Measurements from ENCODE around the gene WDR33.

The WDR33 gene

GRCh38 chr2:127688405-127688804 is 122.6 kb downstream of the WDR33 start:
- DNase-seq, result no peak

DNA sequence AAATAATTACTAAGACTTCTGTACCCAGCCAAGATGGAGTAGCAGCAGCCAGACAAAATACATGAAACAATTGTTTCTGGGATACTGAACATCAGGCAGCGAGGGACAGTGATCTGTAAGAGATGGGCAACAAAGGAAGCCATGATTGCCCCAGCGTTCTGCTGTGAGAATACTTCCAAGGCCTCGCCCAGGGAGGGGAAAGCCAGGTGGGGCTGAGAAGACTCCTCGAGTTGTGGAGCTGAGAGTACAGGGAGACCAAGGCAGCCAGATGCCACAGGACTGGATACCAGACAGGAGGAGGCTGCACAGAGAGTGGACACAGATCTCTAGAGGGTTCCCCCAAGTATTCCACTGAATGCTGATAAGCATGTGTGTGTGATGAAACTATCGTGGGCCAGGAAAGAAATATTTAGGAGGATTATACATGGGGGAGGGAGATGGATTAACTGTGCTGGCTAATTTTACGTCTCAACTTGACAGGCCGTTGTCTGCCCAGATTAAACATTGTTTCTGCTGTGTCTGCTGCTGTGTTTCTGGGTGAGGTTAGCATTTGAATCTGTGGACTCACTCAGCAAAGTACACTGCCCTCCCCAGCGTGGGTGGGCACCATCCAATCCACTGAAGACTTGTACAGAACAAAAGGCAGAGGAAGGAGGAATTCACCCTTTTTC is 125.4 kb downstream of the WDR33 start:
- DNase-seq, result no peak

- DNase-seq, result no peak
Observed at GRCh38 chr2:127683757-127684156, 127.2 kb downstream of the WDR33 start.

DNA sequence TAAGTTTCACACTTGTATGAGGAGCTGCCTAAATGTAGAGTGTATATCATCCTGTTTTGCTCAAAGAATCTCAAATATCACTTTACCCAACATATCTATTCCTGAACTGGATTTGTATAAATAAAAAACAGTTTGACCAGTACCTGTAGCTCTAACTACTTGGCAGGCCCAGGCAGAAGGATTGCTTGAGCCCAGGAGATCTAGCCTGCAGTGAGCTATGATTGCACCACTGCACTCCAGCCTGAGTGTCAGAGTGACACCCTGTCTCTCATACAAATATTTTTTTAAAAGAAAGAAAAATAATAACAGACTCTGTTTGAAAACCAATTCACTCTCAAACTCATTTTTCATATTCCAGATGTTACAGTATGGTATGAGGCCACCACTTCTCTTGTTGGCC is 127.9 kb downstream of the WDR33 start:
- DNase-seq, result no peak

DNA sequence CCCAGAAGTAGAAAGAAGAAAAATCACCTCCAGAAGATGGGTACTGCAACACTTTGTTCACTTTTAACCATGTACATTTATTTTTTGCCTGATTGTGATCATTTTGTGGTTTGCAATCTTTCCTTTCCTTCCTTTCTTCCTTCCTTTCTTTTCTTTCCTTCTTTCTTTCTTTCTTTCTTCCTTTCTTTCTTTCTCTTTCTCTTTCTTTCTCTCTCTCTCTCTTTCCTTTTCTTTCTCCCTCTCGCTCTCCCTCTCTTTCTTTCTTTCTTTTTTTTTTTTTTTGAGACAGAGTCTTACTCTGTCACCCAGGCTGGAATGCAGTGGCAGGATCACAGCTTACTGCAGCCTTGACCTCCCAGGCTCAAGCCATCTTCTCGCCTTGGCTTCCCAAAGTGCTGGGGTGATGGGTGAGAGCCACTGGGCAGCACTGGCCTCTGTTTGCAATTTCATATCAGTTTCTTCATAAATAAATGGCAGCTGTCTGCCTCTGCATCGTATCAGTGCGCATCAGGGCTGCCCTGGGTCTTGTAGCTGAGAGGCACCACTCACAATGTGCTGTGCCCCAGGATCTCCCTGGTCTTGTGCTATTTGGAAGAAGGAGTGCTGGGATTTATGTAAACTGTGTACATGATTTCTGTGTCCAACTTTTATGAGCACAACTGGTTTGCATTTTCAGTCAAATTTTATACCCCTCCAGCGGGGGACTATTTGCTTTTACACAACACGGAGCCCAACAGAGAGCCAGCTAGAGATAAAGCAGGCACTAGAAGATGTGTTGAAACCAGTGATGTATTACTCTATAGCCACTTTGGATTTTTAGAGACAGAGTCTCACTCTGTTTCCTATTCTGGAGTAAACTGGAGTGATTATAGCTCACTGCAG is 128.8 kb downstream of the WDR33 start:
- no peak for DNase-seq

DNA sequence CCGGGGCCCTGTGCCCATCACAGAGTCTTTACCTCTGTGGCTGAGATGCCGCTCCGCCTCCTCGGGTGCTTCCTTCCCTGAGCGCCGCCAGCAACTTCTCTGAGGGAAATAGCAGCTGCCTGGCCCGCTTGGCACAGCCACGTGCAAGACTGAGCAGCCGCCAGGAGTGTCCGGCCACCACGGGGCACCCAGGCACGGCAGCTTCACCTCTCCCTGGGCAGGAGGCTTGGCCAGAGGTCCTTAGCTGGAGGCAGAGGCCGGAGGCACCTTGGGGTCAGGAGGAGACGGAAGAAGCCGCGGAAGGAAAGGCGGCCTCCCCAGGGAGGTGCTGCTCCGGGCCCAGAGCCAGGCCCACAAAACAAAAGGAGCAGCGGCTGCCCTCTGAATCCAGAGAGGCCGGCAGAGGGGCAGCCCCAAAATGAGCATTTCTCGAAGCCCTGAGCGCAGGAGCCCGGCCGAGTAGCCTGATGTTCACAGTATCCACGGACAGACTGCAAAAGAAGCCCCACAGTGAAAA is 129.6 kb downstream of the WDR33 start:
- DNase-seq, result no peak

DNA sequence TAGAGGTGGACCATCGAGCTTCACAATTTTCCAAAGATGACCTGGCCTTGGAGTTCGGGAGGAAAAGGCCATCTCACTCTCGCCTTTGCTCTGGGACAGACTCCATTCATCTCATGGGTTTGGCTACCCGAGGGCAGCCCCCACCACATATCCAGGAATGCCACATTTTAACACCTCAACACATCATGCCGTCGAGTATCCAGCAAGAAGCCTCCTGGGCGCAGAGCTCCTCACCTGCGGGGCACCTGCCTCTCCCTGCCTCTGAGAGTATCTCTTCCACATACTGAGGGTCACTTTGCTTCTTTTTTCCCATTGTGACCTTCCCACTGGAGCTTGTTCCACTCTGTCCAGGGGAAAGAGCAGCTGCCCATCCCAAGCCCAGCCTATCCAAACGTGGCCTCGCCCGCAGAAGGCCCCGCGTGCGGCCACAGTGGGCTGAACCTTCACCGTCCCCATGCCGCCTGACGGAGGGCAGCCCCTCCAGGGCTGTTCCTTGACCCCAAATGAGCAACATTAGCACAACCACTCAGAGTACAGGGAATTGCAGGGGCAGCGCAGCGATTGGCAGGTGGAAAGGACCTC is 130.2 kb downstream of the WDR33 start:
- DNase-seq, result no peak

DNA sequence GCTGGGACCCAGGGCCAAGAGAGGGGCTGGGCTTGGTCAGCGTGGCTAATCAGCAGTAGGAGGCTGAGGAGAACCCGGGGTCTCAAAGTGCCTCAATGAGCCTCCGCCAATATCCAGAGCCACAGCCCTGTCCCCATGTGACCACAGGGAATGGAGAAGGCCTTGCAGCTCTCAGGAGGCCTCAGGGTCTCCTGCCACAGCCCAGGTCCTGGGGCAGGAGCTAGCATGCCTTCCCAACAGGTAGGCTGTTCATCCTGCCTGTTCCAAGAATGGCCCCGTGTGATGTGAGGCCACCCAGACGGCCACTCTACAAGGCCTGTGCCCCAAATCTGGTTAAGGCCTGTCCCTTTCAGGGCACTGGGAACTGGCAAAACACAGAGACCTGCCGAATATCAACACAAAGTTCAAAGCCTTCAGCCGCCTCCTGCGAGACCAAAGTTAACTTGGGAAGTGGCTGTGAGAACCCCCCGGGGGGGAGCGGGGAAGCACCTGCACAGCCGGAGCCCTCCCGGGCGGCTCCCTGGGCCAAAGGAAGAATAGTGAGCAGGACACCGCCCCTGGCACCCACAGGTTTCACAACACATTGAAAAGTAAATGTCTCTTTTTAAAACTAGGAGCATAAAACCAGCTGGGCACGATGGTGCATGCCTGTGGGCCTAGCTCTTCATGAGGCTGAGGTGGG is 131.2 kb downstream of the WDR33 start:
- DNase-seq, result no peak

DNA sequence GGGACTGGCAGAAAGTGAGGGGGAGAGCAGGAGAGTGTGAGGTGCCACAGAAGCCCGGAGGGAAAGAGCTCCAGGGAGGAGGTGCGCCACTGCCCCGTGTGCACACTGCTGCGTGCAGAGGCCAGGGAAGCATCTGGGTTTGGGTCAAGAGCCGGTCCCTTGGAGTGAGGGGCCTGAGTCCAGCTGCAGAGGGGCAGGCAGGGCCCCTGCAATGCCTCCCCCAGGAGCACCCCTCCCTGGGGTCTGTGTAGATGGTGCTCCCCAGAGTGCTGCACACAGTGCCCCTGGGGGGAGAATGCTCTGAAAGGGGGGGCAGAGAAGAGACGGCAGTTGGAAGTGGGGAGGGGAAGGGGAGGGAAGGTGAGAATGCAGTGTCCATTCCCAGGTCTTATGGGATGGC is 132.0 kb downstream of the WDR33 start:
- DNase-seq, result no peak

DNA sequence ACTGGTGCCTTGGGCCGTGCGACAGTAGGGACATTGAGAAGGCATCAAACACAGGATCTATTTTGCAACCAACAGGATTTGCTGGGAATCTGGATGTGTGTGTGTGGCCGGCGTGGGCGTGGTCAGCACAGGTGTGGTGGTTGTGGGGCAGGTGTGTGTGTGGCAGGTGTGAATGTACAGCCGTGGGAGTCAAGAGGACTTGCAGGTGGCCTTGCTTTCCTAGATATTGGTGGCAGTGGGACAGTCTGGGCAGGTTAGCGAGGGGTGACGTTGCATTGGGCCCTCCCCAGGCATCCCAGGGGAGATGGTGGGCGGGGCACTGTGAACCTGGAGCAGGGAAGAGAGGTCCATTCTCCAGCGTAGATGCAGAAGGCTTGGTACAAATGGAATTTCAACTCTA is 132.4 kb downstream of the WDR33 start:
- no peak for DNase-seq

DNA sequence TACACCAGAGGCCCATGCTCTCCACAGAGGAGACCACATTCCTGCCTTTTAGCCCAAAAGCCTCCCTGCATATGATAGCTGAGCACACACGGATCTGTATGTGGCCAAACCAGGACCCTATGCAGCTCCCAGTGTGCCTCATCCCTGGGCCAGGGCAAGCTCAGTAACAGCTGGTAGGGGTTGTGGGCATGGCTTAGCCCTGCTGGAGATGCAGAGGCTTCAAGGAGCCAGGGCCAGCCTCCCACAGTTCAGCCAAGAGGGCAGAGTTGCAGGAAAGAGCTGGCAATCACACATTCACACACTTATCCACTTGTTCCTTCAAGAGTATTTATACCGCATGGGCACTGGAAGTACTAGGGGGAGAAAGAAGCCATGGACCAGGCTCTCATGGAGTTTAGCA is 134.1 kb downstream of the WDR33 start:
- DNase-seq, result no peak

DNA sequence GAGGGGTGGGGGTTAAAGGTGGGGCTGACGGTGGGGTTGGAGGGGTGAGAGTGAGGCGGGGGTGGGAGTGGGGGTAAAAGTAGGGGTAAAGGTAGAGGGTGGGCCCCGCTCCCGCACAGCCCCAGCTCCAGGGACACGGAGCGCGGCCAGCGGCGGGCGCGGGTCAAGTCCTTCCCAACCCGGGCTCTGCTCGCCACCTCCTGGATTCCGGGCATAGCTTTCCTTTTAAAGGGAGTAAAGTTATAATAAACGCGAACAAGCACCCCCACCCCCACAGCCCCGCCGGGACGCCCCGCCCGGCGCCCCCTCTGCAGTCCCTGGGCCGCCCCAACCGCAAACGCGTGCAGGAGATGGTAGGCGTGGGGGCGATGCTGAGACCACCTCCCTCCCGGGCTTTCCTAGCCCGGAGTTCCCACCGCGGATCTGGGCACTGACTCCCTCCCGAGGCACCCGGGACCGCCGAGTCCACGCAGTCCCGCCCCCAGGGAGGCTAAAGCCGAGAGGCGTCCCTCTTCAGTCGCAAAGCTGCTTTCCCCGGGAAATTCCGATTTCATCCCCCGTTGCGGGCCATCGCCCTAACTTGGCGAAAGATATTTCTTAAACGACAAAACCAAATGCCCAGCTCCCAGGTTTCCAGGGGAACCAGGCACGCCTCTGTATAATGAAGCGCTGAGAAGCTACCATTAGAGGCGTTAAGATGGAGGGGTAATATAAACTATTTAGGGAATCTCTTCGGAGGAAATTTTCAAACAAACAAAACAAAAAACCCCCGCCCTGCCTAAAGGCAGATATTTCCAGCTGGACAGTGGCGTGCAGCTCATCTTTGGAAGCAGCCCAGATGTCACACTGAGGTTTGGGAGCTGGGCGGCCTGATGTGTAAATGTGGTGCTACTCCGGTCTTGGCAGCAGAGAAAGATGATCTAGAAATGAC is 135.4 kb downstream of the WDR33 start, which contains the start of gene LIMS2:
Gene LIMS2 (minus strand): TSS at position 200 of the 931 bp plus-strand sequence. CDS start 506 bp downstream, outside the sequence.
- DNase-seq, result peak; percentile 11

DNA sequence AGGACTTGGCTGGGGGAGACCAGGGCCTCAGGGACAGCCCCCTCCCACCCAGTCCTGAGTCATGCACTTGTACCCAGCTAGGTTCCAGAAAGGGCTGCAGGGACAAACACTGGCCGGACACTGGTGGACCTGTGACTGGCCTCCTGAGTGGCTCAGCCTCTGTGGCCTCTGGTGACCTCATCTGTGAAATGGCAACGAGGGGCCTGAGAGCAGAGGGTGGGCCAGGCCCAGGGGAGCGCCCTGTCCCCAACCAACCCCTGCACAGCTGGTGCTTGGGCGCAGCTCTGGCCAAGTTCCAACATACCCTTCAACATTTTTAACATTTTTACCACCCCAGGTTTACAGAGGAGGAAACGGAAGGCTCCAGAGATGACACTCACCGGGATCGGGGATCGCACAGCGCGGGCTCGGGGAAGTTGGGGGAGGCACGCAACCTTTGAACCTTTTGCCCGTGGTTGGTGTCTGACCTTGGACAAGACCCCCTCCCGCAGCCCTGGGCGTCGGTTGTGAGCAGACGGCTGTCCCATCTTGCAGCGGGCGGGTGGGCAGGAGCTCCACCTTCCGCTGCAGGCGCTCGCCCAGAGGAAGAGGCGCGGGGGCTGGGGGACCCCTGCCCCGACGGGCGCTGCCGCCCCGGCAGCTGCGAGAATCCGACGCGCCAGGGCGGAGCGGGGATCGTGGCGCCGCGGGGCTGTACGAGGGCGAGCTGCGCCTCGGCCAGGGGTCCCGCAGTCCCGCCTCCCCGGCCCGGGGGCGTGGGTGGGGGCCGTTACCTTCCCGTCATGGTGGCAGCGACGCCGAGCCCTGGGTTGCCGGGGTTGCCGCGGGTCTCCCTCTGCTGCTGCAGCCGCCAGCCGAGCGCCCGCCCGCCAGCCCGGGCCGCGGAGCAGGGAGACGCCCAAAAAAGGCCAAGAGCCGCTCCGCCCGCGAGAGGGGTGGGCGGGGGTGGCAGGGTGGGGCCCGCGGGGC is 136.4 kb downstream of the WDR33 start:
- DNase-seq, result no peak

DNA sequence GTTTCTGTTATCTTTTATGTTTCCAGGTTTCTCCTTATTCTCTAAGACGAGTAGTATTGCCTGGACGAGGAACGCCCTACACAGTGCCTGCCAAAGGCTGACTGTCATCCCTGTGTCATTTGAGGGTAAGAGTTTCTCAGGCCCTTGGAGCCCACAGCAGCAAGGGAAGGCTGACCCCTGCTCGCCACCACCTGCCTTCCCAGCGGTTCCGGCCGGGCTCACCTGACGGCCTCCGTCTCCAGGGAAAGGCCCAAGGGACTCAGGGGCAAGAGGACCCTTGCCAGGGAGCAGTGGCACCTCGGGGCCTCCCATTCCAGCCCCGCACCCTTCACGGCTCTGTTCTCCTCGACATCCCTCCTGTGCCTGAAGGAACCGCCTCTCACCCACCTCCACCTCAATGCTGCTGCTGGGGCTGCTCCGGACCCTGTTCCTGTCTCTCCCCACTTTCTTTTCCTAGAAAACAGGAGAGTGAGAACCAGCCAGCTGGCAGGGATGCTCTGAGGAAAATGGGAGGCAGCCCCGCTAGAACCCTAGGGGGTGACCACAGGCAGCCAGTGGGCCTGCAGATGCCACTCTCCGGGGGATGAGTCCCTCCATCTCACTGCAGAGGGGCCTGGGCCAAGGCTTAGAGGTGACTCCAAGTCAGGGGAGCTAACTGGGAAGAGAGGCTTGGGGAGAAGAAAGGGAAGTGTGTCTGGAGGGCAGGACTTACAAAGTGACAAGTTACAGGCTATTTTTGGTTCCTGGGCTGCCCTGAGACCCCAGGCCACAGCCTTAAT is 137.5 kb downstream of the WDR33 start:
- DNase-seq, result no peak

DNA sequence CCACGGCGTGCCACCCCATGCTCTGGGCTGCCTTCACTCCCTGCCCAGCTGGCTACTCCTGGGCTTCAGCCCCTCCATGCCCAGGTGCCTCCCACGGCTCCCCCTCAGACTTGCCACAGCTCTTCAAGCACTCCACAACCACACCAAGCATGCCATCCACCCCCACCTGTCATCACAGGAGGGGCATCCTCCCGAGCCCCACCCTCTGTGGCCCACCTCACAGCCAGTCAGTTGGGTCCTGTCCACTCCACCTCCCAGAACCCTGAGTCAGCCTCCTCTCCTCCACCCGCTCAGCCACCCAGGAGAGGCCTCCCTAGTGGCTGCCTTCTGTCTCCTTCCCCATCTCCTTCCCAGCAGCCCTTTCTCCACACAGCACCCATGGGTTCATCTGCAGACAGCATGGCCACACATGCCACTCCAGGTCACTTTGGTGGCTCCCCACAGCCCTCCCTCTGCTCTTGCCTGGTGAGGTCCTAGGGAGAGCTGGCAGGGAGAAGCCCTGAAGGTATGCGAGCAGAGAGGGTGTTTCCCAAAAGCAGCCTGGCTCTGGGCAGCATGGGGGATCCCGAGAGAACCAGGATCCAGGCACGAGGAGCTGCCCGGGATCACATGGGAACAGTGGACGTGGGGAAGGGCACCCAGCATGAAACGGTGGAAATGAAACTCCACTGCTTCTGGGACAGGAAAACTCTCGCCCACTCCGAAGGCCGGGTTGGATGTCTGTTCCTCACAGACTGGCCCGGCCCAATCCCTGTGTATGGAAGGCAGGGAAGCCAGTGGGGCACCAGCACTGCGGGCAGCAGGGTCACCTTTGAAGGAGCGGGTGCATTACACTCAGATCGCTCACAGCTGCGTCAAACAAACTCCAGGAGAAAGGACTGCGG is 138.4 kb downstream of the WDR33 start:
- no peak for DNase-seq

- DNase-seq, result no peak
Observed at GRCh38 chr2:127671557-127672302, 139.2 kb downstream of the WDR33 start.

DNA sequence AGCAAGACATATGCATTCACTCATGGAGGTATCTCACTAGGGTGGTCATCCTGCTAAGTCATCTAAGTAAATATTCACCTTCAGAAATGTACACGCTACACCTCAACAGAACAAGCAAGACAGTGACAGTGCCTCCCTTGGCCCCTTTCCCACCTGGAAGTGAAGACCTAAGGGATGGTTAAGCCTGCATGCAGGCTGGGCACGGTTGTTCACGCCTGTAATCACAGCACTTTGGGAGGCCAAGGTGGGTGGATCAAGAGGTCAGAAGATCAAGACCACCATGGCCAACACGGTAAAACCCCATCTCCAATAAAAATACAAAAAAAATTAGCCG is 140.0 kb downstream of the WDR33 start:
- no peak for DNase-seq

Measured in COR-L47 (cell line).